ENCODE results near the gene DDX47.

DNA sequence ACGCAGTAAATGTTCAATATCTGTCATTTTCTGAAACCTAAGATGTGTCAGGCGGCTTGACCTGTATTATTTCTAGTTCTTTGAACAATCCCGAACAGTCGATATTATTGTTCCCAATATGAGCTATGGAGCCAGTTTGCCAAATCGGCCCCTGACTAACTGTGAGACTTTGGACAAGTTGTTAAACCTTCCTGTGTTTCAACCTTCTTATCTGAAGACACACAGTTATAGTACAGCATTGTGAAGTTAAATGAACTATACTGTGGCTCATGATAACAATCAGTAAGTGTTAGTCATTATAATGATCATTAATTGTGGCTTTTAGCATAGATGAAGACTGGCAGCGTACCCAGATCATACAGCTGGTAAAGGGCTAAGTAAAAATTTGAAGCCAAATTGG is 23.4 kb downstream of the DDX47 start:
- TF ChIP-seq, protein P1, sequence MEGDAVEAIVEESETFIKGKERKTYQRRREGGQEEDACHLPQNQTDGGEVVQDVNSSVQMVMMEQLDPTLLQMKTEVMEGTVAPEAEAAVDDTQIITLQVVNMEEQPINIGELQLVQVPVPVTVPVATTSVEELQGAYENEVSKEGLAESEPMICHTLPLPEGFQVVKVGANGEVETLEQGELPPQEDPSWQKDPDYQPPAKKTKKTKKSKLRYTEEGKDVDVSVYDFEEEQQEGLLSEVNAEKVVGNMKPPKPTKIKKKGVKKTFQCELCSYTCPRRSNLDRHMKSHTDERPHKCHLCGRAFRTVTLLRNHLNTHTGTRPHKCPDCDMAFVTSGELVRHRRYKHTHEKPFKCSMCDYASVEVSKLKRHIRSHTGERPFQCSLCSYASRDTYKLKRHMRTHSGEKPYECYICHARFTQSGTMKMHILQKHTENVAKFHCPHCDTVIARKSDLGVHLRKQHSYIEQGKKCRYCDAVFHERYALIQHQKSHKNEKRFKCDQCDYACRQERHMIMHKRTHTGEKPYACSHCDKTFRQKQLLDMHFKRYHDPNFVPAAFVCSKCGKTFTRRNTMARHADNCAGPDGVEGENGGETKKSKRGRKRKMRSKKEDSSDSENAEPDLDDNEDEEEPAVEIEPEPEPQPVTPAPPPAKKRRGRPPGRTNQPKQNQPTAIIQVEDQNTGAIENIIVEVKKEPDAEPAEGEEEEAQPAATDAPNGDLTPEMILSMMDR (conservative IDR thresholded peaks at IDR 0.05), result no peak
- no peak for TF ChIP-seq EZH2 (IDR thresholded peaks at IDR 0.05; ENCODE audit: low read depth)
